ENCODE measurements around the gene TPRN.

GRCh38 chr9:137192448-137192780, 8.1 kb downstream of the TPRN start:
- no peak for TF ChIP-seq ZNF274 (IDR thresholded peaks at IDR 0.05; ENCODE audit: low read depth, low read length)
- no peak for TF ChIP-seq SUZ12 (IDR thresholded peaks at IDR 0.05; ENCODE audit: extremely low read depth, insufficient read depth, insufficient read length)
- TF ChIP-seq YY1 (IDR thresholded peaks at IDR 0.05; ENCODE audit: insufficient read depth, insufficient read length): no peak
